ENCODE measurements around the gene FUT6. TPM values are rescaled to one million over a fixed set of nuclear protein-coding genes. Genes with fewer than 3 reads are reported as not detected.
"Not testable (repeated sequence)": the region's sequence is repeated elsewhere in the genome, so short reads cannot be mapped to it uniquely, and the experiment has no call there.

FUT6 gene
- total RNA-seq, 4 donors from 2014 or later: 3.0 TPM; not detected in 3

- no peak for ATAC-seq
- WGBS, 2 donors (ENCODE audit: low coverage in 1 of 2): no CpG with 5 or more reads among the region's 21 CpGs
Measured at GRCh38 chr19:5843295-5843927, 3.9 kb upstream of the FUT6 start.

GRCh38 chr19:5841735-5842111 is 2.2 kb upstream of the FUT6 start:
- ATAC-seq, H3K4me1 ChIP-seq, H3K36me3 ChIP-seq: not testable (repeated sequence)

More at GRCh38 chr19:5843295-5843927, 3.9 kb upstream of the FUT6 start:
- Histone ChIP-seq H3K36me3 (no peaks in the 10 kb centered on the region), H3K4me3 (no peak overlapping the region), H3K4me1 (no peaks in the 10 kb centered on the region), H3K9me3 (no peaks in the 10 kb centered on the region), H3K27ac (no peak overlapping the region), H3K27me3 (no peaks in the 10 kb centered on the region)
- TF ChIP-seq CTCF (IDR thresholded peaks at IDR 0.05) (no peak), POLR2A (IDR thresholded peaks at IDR 0.05) (no peak), POLR2AphosphoS5 (IDR thresholded peaks at IDR 0.05) (no peak), EP300 (IDR thresholded peaks at IDR 0.05) (no peak)

GRCh38 chr19:5838353-5839064 is 993 bp downstream of the FUT6 start:
- WGBS, 2 donors (ENCODE audit: low coverage in 1 of 2): 68 to 93% methylated on average over 3 to 6 of the region's 20 CpGs
- TF ChIP-seq POLR2A (IDR thresholded peaks at IDR 0.05) (no peak), POLR2AphosphoS5 (IDR thresholded peaks at IDR 0.05) (no peak), EP300 (IDR thresholded peaks at IDR 0.05) (no peak), CTCF (IDR thresholded peaks at IDR 0.05) (no peak)
- H3K4me3 ChIP-seq: no peak overlapping the region
- H3K36me3 ChIP-seq: no peaks in the 10 kb centered on the region
- ATAC-seq: no peak
- H3K4me1 ChIP-seq: no peaks in the 10 kb centered on the region
- no peaks in the 10 kb centered on the region for H3K9me3 ChIP-seq
- no peaks in the 10 kb centered on the region for H3K27me3 ChIP-seq
- no peak overlapping the region for H3K27ac ChIP-seq

More at GRCh38 chr19:5841735-5842111, 2.2 kb upstream of the FUT6 start:
- H3K27ac ChIP-seq, H3K9me3 ChIP-seq, H3K27me3 ChIP-seq, H3K4me3 ChIP-seq: not testable (repeated sequence)
- 86% methylated on average over 2 of the region's 6 CpGs; no CpG with 5 or more reads in 1 of the 2 donors for WGBS, 2 donors (ENCODE audit: low coverage in 1 of 2)

- Histone ChIP-seq H3K27ac (no peak overlapping the region), H3K4me1 (no peaks in the 10 kb centered on the region), H3K9me3 (no peaks in the 10 kb centered on the region), H3K36me3 (no peaks in the 10 kb centered on the region), H3K27me3 (no peaks in the 10 kb centered on the region), H3K4me3 (no peak overlapping the region)
- TF ChIP-seq POLR2A (IDR thresholded peaks at IDR 0.05) (no peak), CTCF (IDR thresholded peaks at IDR 0.05) (no peak), EP300 (IDR thresholded peaks at IDR 0.05) (no peak), POLR2AphosphoS5 (IDR thresholded peaks at IDR 0.05) (no peak)
- WGBS, 2 donors (ENCODE audit: low coverage in 1 of 2): 54 to 87% methylated on average over 5 to 15 of the region's 15 CpGs
- no peak for ATAC-seq
Measured at GRCh38 chr19:5837761-5838352, 1.6 kb downstream of the FUT6 start.

- H3K27ac ChIP-seq: no peak overlapping the region
- H3K9me3 ChIP-seq: no peaks in the 10 kb centered on the region
- no peaks in the 10 kb centered on the region for H3K36me3 ChIP-seq
- H3K4me3 ChIP-seq: no peak overlapping the region
- no peak for ATAC-seq
- H3K27me3 ChIP-seq: peaks cover 23% of the 10 kb centered on the region
- TF ChIP-seq POLR2A (IDR thresholded peaks at IDR 0.05) (no peak), CTCF (IDR thresholded peaks at IDR 0.05) (no peak), EP300 (IDR thresholded peaks at IDR 0.05) (no peak), POLR2AphosphoS5 (IDR thresholded peaks at IDR 0.05) (no peak)
- peaks cover 0 to 23% (median 16%) of the 10 kb centered on the region in 3 donors for H3K4me1 ChIP-seq
- WGBS, 2 donors (ENCODE audit: low coverage in 1 of 2): 86 to 90% methylated on average over 2 to 3 of the region's 6 CpGs
Measured at GRCh38 chr19:5832527-5833216, 6.8 kb downstream of the FUT6 start.
